Left renal pelvis (tissue), 4 donors: Measurements from ENCODE around the gene MATK. TPM values are rescaled to one million over a fixed set of nuclear protein-coding genes. Genes with fewer than 3 reads are reported as not detected.

Experiments used
- polyA plus RNA-seq, 4 donors: library from polyadenylated mRNA; unstranded; fragments of 120-200 nt; gene quantifications; one replicate each; pipeline ENCODE4 v1.2.1, GENCODE V29; 2013; ENCODE audit not compliant: insufficient read length in 4 of 4

Gene MATK
- polyA plus RNA-seq, 4 donors = 0.57 to 1.6 (median 1.4) TPM

Other genes with a start within 250 kb of the MATK start
- gene TEKTIP1, start 247.2 kb downstream of the MATK start, polyA plus RNA-seq = 1 to 10 TPM; 2.7 to 7.7 (median 3.5) TPM
- gene MFSD12, start 228.8 kb downstream of the MATK start, polyA plus RNA-seq = 10 to 100 TPM; 31.5 to 68.4 (median 49.5) TPM
- gene HMG20B, start 213.4 kb downstream of the MATK start, polyA plus RNA-seq = 10 to 100 TPM; 57.9 to 96.7 (median 69.9) TPM
- 1 to 10 TPM; 1.1 to 3.5 (median 3.0) TPM for gene GIPC3, start 200.9 kb downstream of the MATK start, polyA plus RNA-seq
- 1 to 10 TPM; 1.4 to 3.9 (median 3.2) TPM for gene TBXA2R, start 179.5 kb downstream of the MATK start, polyA plus RNA-seq
- 10 to 100 TPM; 17.8 to 30.4 (median 22.2) TPM for gene CACTIN, start 159.6 kb downstream of the MATK start, polyA plus RNA-seq
- 10 to 100 TPM; 20.3 to 33.2 (median 23.5) TPM for gene PIP5K1C, start 85.9 kb downstream of the MATK start, polyA plus RNA-seq
- gene TJP3, start 78.0 kb downstream of the MATK start, polyA plus RNA-seq = 10 to 100 TPM in 2 of 4 donors, 1 to 10 TPM in 1, under 1 TPM in 1; 0.89 to 17.2 (median 8.7) TPM
- gene APBA3, start 24.7 kb downstream of the MATK start, polyA plus RNA-seq = 10 to 100 TPM in 3 of 4 donors, 1 to 10 TPM in 1; 9.9 to 26.9 (median 14.6) TPM
- gene MRPL54, start 23.7 kb downstream of the MATK start, polyA plus RNA-seq = 10 to 100 TPM; 25.2 to 41.8 (median 31.3) TPM
- gene RAX2, start 14.2 kb downstream of the MATK start, polyA plus RNA-seq = under 1 TPM in 1 of 4 donors, not detected in 3; 0.20 TPM
- gene ZFR2, start 82.7 kb upstream of the MATK start, polyA plus RNA-seq = 1 to 10 TPM; 1.3 to 2.9 (median 2.0) TPM
- gene ATCAY, start 94.3 kb upstream of the MATK start, polyA plus RNA-seq = under 1 TPM; 0.30 to 0.76 (median 0.47) TPM
- under 1 TPM in 1 of 4 donors, not detected in 3; 0.37 TPM for gene NMRK2, start 146.7 kb upstream of the MATK start, polyA plus RNA-seq
- 10 to 100 TPM; 36.6 to 48.0 (median 40.4) TPM for gene DAPK3, start 184.7 kb upstream of the MATK start, polyA plus RNA-seq
- 1,000 to 10,000 TPM; 1,527 to 1,864 (median 1,619) TPM for gene EEF2, start 199.1 kb upstream of the MATK start, polyA plus RNA-seq
- 10 to 100 TPM; 25.4 to 37.8 (median 34.0) TPM for gene PIAS4, start 221.4 kb upstream of the MATK start, polyA plus RNA-seq